RWPE1 (cell line): ENCODE data around the gene B4GALT6.

ENCODE experiments used
- CTCF ChIA-PET: fragments of 350-600 bp; sonication (Branson Sonifier 250); formaldehyde crosslinking; extraction: SDS; loops from one replicate; lab custom pipeline; 2021; lab: Yijun Ruan, JAX
- POLR2A ChIA-PET: fragments of 400-600 bp; formaldehyde crosslinking; extraction: SDS; loops from one replicate; lab custom pipeline; 2020; ENCODE audit warnings: antibody characterized with exemption; ENCODE audit not compliant: low non-redundant PET; lab: Yijun Ruan, JAX
- DNase-seq: peaks from one replicate; pipeline ENCODE4 v3.0.0; 2012; ENCODE audit warnings: low spot score
- H3K27ac ChIP-seq: fragments of 450-650 bp; 2 replicates; pipeline ENCODE4 v1.5.1; 2017
- TF ChIP-seq, protein P1 (sequence below): fragments of 450-650 bp; conservative IDR thresholded peaks from 2 replicates; pipeline ENCODE4 v1.5.1; 2017; ENCODE audit warnings: low read depth, mild to moderate bottlenecking

Gene B4GALT6

DNA sequence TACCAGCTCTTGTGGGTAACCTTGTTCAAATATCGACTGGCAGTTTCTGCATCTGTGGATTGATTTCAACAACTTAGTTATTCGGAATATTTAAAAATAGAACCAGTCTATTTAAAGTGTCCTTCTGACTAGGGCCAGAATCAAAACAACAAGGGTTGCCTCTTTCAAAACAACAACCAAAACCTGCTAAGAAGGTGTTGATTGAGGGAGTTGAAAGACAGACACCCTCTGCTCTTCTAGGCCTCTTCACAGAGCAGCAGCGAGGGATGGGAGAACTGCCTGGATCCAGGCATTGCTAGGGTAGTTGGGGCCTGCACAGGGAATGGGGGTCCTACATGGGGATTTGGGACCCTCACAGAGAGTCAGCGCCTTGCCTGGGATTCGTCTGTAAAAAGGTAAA is 72.9 kb downstream of the B4GALT6 start:
- no peak for DNase-seq
- POLR2A ChIA-PET, result no interaction called here
- CTCF ChIA-PET, result interaction anchor here (0.6 kb wide), 1 partner anchor 56 kb away, joined by 3 read pairs; no protein-coding TSS in a partner anchor
- TF ChIP-seq, protein P1, sequence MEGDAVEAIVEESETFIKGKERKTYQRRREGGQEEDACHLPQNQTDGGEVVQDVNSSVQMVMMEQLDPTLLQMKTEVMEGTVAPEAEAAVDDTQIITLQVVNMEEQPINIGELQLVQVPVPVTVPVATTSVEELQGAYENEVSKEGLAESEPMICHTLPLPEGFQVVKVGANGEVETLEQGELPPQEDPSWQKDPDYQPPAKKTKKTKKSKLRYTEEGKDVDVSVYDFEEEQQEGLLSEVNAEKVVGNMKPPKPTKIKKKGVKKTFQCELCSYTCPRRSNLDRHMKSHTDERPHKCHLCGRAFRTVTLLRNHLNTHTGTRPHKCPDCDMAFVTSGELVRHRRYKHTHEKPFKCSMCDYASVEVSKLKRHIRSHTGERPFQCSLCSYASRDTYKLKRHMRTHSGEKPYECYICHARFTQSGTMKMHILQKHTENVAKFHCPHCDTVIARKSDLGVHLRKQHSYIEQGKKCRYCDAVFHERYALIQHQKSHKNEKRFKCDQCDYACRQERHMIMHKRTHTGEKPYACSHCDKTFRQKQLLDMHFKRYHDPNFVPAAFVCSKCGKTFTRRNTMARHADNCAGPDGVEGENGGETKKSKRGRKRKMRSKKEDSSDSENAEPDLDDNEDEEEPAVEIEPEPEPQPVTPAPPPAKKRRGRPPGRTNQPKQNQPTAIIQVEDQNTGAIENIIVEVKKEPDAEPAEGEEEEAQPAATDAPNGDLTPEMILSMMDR, result no peak
- H3K27ac ChIP-seq, result no peak overlapping the region

DNA sequence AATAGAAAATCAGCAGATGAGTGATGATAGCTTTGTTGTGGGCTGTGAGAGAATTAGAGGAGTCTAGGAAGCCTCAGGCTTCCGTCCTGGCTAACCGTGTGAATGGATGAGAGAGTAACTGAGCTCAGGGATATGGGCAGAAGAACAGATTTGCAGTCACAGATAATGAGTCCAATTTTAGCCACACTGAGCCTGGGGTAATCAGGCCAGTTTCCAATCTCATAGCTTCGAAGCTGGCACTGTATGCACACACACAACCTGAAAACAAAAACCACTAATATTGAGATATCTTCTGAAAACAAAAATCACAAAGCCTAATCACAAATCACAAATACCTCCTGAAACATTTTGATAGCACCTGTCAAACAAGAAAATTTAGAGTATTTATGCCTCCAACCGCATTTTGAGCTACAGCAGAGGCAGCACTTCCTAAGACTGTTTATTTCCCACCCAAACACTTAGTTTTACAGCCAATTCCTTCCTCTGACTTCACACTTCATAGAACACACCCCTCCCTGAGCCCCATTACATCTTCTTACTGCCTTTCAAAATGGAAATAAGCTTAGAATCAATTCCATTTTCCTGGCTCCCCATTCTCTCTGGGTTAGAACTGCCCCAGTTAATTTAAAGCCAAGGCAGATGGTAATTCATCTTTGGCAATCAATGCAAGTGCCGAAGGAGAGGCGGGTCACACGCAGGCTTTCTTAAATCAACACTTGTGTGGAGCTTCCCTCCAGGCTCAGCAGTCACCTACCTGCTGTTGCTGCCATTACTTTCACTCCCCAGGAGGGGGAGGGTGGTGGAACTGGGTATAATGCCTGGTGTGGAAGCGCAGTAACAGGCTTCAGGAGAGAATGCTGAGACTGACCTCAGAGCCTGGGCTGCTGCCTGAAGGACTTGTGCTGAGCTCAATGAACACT is 73.8 kb downstream of the B4GALT6 start:
- no peak overlapping the region for H3K27ac ChIP-seq
- POLR2A ChIA-PET, result no interaction called here
- TF ChIP-seq, protein P1, result no peak
- CTCF ChIA-PET, result interaction anchor here (0.6 to 0.7 kb wide), 2 partner anchors 57 to 141 kb away, joined by 3 to 4 read pairs; no protein-coding TSS in a partner anchor
- DNase-seq, result peak; percentile 6

DNA sequence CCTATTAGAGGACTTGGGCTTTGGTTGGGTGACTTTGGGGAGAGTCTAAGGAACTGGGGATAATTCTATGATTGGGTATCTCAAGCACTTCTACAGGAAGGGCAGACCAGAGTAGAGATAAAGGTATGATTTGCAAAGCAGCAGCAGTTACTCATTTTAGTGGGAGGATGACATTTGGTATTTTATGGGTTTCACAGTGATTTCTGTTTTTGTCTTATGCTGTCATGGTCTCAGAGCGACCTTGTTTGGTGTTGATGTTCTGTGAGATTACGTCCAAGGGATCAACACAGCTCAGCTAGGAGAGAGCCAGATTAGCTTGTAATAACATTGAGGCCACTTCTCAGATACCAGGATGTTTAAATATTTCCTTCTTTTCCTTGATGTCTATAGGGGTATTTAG is 74.5 kb downstream of the B4GALT6 start:
- ChIA-PET POLR2A (no interaction called here), CTCF (interaction anchor here (0.7 kb wide), 1 partner anchor 142 kb away, joined by 4 read pairs; no protein-coding TSS in a partner anchor)
- no peak overlapping the region for H3K27ac ChIP-seq
- no peak for DNase-seq
- TF ChIP-seq, protein P1, result no peak

DNA sequence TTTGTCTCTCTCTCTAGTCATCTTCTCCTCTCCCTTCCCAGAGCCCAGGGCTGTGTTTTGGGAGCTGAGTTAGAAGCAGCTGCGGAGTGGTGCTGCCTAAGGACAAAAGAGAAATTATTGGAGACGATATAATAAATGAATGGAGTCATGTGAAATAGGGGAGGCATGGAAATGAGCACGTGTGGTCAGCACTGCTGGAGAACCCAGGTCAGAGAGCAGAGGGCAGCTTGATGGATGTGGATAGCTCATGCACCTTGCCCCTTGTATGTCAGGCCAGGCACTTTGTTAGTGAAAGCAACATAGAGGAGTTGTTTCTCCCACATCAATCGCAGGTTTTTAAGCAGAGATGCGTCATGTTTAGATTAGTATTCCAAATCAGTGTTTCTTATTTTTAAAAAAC is 77.0 kb downstream of the B4GALT6 start:
- no peak overlapping the region for H3K27ac ChIP-seq
- DNase-seq, result no peak
- TF ChIP-seq, protein P1, result no peak
- ChIA-PET POLR2A (no interaction called here), CTCF (interaction anchor here (0.7 kb wide), 1 partner anchor 378 kb away, joined by 3 read pairs; no protein-coding TSS in a partner anchor)

DNA sequence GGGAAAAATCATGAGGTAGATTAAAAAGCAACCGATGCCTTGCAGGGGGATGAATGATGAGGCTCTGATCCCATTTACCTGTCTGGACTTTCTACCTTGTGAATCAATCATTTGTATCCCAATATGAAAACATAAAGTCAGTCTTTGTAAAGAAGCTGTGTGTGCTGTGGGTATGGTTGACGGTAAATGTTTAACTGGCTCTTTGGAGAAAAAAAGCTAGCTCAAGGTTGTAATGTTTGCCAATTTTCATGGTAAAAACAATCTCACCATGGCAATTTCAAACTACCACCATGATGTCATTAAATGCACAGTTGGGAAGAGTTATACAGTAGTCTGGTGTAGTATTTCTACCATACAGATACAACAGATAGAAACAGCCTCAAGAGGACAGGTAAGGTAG is 78.1 kb downstream of the B4GALT6 start:
- CTCF ChIA-PET, result no interaction called here
- no peak overlapping the region for H3K27ac ChIP-seq
- no peak for DNase-seq
- TF ChIP-seq, protein P1, result no peak
- POLR2A ChIA-PET, result no interaction called here

DNA sequence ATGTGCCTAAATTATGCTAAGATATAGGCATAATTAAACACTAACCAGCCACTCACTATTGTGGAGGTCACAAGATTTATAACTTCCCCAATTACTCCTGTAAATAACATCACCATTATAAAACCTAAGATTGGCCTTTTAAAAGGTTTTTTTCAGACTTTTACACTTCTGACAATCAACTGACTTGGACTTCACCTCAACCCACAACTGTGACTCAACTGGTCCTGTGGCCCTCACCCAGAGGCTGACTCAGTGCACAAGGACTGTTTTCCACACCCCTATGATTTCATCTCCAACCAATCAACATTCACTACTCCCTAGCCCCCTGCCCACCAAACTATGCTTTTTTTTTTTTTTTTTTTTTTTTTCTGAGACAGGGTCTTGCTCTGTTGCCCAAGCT is 81.1 kb downstream of the B4GALT6 start:
- no peak overlapping the region for H3K27ac ChIP-seq
- POLR2A ChIA-PET, result no interaction called here
- CTCF ChIA-PET, result no interaction called here
- peak; percentile 1 for DNase-seq
- TF ChIP-seq, protein P1, result no peak
